ENCODE measurements around the gene CCNK.

DNA sequence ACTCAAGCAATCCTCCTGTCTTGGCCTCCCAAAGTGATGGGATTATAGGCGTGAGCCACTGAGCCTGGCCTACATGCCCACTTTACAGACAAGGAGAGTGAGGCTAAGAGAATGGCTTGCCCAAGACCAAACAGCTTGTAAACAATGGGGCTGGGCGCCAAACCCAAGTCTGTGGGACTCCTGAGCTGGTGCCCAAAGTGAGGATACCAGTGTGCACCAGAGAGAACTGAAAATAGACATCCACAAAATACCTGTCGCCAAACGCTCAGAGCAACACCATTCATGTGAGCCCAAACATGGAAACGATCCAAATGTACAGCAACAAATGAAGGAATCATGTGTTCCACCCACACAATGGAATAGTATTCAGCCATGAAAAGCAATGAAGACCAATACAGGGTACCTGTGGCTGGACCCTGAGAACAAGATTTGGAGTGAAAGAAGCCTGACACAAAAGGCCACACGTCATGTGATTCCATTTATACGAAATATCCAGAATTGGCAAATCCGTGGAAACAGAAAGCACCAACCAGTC, 38.2 kb downstream of the CCNK start:
- TF ChIP-seq, protein P1, sequence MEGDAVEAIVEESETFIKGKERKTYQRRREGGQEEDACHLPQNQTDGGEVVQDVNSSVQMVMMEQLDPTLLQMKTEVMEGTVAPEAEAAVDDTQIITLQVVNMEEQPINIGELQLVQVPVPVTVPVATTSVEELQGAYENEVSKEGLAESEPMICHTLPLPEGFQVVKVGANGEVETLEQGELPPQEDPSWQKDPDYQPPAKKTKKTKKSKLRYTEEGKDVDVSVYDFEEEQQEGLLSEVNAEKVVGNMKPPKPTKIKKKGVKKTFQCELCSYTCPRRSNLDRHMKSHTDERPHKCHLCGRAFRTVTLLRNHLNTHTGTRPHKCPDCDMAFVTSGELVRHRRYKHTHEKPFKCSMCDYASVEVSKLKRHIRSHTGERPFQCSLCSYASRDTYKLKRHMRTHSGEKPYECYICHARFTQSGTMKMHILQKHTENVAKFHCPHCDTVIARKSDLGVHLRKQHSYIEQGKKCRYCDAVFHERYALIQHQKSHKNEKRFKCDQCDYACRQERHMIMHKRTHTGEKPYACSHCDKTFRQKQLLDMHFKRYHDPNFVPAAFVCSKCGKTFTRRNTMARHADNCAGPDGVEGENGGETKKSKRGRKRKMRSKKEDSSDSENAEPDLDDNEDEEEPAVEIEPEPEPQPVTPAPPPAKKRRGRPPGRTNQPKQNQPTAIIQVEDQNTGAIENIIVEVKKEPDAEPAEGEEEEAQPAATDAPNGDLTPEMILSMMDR (IDR thresholded peaks at IDR 0.05), result no peak
- TF ChIP-seq POLR2A (IDR thresholded peaks at IDR 0.05) (no peak), POLR2AphosphoS5 (IDR thresholded peaks at IDR 0.05) (no peak)
